ENCODE data around the gene PHPT1. TPM values are rescaled to one million over a fixed set of nuclear protein-coding genes. Genes with fewer than 3 reads are reported as not detected.
A peak's percentile ranks its signal among the peaks of the same experiment; 100 is the strongest.

The PHPT1 gene
- total and polyA plus RNA-seq, 12 donors = 73.9 to 330 (median 178) TPM

DNA sequence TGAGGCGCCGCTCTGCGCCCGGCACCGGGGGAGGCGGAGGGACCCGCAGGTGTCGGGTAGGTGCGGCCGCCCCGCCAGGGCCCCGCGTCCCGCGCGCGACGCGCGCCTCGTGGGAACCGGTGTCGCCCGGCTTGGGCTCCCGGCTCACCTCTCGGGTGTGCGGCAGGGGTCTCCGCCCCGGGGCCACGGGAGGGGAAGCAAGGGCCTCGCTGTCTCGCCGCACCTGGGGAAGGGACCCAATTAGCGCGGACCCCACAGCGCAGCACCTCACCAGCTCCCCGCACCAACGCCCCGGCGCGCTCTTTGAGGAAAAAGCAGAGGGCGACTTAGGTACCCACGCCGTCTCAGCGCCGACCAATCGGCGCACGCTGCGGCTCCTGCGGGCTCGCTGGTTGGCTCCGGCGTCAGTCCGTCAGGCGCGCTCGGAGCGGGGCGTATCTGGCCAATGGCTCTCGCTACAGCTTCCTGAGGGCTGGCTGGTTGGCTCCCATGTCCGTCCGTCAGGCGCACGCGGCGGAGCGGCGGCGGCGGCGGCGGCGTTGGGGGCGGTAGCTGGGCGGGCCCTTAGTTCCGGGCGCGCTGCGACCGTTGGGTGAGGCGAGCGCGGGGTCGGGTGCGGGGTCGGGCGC, 36.9 kb downstream of the PHPT1 start, which contains the start of gene TRAF2:
Gene TRAF2 (plus strand): TSS at position 567 of the 629 bp plus-strand sequence. CDS start 12,225 bp downstream, outside the sequence.
- 0 to 1% (median 0%) methylated on average over 9 to 88 of the region's 88 CpGs for WGBS, 4 donors
- intact Hi-C loops (cut with DNase I) = loop anchor here in 1 of 2 donors (10.0 kb wide), 1 partner anchor 59 kb away; the partner anchor contains the start of genes C8G and FBXW5
- TF ChIP-seq, protein P1, sequence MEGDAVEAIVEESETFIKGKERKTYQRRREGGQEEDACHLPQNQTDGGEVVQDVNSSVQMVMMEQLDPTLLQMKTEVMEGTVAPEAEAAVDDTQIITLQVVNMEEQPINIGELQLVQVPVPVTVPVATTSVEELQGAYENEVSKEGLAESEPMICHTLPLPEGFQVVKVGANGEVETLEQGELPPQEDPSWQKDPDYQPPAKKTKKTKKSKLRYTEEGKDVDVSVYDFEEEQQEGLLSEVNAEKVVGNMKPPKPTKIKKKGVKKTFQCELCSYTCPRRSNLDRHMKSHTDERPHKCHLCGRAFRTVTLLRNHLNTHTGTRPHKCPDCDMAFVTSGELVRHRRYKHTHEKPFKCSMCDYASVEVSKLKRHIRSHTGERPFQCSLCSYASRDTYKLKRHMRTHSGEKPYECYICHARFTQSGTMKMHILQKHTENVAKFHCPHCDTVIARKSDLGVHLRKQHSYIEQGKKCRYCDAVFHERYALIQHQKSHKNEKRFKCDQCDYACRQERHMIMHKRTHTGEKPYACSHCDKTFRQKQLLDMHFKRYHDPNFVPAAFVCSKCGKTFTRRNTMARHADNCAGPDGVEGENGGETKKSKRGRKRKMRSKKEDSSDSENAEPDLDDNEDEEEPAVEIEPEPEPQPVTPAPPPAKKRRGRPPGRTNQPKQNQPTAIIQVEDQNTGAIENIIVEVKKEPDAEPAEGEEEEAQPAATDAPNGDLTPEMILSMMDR (IDR thresholded peaks at IDR 0.05) = no peak
- no peak for TF ChIP-seq POLR2A (IDR thresholded peaks at IDR 0.05)

DNA sequence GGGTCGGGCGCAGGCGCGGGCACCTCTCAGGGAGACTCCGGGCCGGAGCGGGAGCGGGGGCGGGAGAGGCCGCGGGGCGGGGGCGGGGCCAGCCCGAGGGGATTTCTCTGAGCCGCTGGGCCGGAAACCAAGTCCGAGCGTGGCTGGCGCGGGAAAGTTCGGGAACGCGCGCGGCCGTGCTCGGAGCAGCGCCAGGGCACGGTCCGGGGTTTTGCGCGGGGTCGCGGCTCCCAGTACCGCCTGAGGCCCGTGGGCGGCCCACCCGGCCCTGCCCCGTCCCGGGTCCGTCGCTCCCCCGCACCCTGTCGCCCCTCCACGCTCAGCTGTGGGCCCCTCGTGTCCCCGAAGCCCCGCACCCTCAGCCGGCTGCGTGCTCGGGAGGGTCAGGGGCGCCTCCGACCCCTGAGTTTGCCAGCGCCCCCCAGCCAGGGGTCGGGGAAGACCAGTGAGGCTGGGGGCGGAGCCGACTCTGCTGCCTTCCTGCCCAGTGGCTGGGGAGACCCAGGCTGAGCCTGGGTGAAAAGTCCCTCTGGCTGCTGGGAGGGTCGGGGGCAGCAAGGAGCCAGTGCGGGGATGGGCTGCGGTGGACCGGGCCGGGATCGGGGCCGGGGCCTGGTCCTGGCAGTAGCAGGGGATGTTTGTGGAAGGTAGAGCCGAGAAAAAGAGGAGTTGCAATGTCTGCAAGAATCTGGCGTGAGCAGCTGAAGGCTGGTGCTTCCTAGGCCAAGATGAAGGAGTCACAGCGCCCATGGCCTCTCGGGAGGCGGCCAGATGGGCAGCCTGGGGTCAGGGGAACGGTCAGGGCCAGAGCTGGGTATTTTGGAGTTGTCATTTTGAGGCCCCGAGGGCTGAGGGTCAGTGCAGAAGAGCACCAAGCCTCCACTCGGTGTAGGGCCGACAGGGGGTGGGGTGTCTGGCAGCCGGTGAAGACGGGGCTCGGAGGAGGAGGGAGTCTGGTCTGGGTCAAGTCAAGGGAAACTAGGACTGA, 37.7 kb downstream of the PHPT1 start:
- Histone ChIP-seq H3K4me3 (peak overlapping the region in 3 of 4 donors; percentile 54 to 68 (median 68)), H3K27ac (peak overlapping the region; percentile 7 to 93 (median 70)), H3K4me1 (replicated peaks in 1 of 2) (peaks cover 16 to 17% of the 10 kb centered on the region in 2 donors), H3K27me3 (no peaks in the 10 kb centered on the region), H3K36me3 (replicated peaks in 1 of 2) (no peaks in the 10 kb centered on the region), H3K9me3 (replicated peaks in 1 of 3) (no peaks in the 10 kb centered on the region)
- DNase-seq = peak in 6 of 7 donors; percentile 40 to 58 (median 55)
- intact Hi-C loops (cut with DNase I) = loop anchor here in 1 of 2 donors (10.0 kb wide), 1 partner anchor 58 kb away; the partner anchor contains the start of genes C8G and FBXW5
- TF ChIP-seq POLR2A (IDR thresholded peaks at IDR 0.05) = no peak
- TF ChIP-seq, protein P1 (IDR thresholded peaks at IDR 0.05) = peak in 1 of 6 experiments; percentile 4
- 1 to 2% (median 1%) methylated on average over 15 to 71 of the region's 76 CpGs for WGBS, 4 donors

More for the DNA sequence above, 36.9 kb downstream of the PHPT1 start, which contains the start of gene TRAF2:
- peak; percentile 97 to 99 (median 98) for DNase-seq
- H3K27ac ChIP-seq = peak within 1 kb of the TSS; percentile 7 to 93 (median 70)
- no peaks in the 10 kb centered on the region for H3K27me3 ChIP-seq
- H3K36me3 ChIP-seq (replicated peaks in 1 of 2) = no peaks in the 10 kb centered on the region
- no peaks in the 10 kb centered on the region for H3K9me3 ChIP-seq (replicated peaks in 1 of 3)
- peak within 1 kb of the TSS in 3 of 4 donors; percentile 54 to 68 (median 68) for H3K4me3 ChIP-seq
- H3K4me1 ChIP-seq (replicated peaks in 1 of 2) = peaks cover 16 to 20% of the 10 kb centered on the region in 2 donors

DNA sequence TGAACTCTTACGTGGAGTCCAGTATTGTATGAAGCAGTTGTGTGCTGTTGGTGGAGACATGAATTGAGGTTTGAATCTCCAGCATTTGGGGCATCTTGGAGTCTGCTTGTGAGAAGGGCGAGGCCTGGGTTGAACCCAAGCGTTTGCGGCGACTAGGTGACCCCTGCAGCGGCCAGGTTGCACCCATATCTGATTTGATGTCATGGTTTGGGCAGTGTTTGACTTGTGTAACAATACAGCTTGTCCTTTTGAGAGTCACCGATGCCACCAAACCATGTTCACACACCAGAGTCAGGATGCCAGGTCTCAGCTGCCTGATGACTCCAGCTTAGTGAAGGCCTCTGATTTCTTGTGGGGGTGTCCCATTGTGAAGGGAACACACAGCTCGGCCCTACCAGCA, 39.2 kb downstream of the PHPT1 start:
- Histone ChIP-seq H3K4me3 (no peak overlapping the region), H3K9me3 (replicated peaks in 1 of 3) (no peaks in the 10 kb centered on the region), H3K27ac (no peak overlapping the region), H3K36me3 (replicated peaks in 1 of 2) (no peaks in the 10 kb centered on the region), H3K4me1 (replicated peaks in 1 of 2) (peaks cover 8 to 12% of the 10 kb centered on the region in 2 donors), H3K27me3 (no peaks in the 10 kb centered on the region)
- WGBS, 4 donors = 87 to 98% (median 88%) methylated on average over 3 to 8 of the region's 8 CpGs
- DNase-seq = no peak
- no peak for TF ChIP-seq POLR2A (IDR thresholded peaks at IDR 0.05)
- TF ChIP-seq, protein P1 (IDR thresholded peaks at IDR 0.05) = no peak
- intact Hi-C loops (cut with DNase I) = loop anchor here in 1 of 2 donors (10.0 kb wide), 1 partner anchor 56 kb away; the partner anchor contains the start of genes C8G and FBXW5
